T-helper 9 cell (primary cell): Measurements from ENCODE around the gene ZNF326.

Experiments used
- DNase-seq: peaks from one replicate; pipeline ENCODE4 v3.0.0-alpha.2; 2020

Gene ZNF326

GRCh38 chr1:90083995-90084394, 89.1 kb downstream of the ZNF326 start:
- no peak for DNase-seq
